Measurements from ENCODE around the gene IQCE. TPM values are rescaled to one million over a fixed set of nuclear protein-coding genes. Genes with fewer than 3 reads are reported as not detected.

Gene IQCE
- polyA plus RNA-seq = 0.48 and 1.1 TPM in 2 replicates

GRCh38 chr7:2558629-2559282 is at the start of gene IQCE:
Gene IQCE (plus strand): TSS chr7:2558979. CDS start chr7:2559182, 203 bp downstream.

GRCh38 chr7:2519119-2519930 is 39.5 kb upstream of the IQCE start, which contains the start of gene LFNG:
Gene LFNG (plus strand): TSS chr7:2519774. CDS start chr7:2519862, 88 bp downstream.

GRCh38 chr7:2555121-2556052 is 3.4 kb upstream of the IQCE start, which contains the start of gene BRAT1:
Gene BRAT1 (minus strand): TSS chr7:2555524. CDS start chr7:2554431, 1,093 bp downstream.

GRCh38 chr7:2631946-2632732 is 73.4 kb downstream of the IQCE start, which contains the start of gene TTYH3:
Gene TTYH3 (plus strand): TSS chr7:2631986. CDS start chr7:2632156, 170 bp downstream.

Other genes with a start within 250 kb of the IQCE start
- 0.78 and 2.8 TPM in 2 replicates for gene SNX8, start 244.5 kb upstream of the IQCE start, polyA plus RNA-seq
- 18.4 and 25.6 TPM in 2 replicates for gene EIF3B, start 204.2 kb upstream of the IQCE start, polyA plus RNA-seq
- gene CHST12, start 155.4 kb upstream of the IQCE start, polyA plus RNA-seq = 1.3 and 1.6 TPM in 2 replicates
- gene GRIFIN, start 82.6 kb upstream of the IQCE start, polyA plus RNA-seq = not detected in 2 replicates
- gene LFNG, start 39.2 kb upstream of the IQCE start, polyA plus RNA-seq = 0.20 and 0.35 TPM in 2 replicates
- 0.63 and 1.5 TPM in 2 replicates for gene BRAT1, start 3.5 kb upstream of the IQCE start, polyA plus RNA-seq
- gene TTYH3, start 73.0 kb downstream of the IQCE start, polyA plus RNA-seq = 1.0 and 1.7 TPM in 2 replicates
- 0.36 TPM in 1 of 2 replicates, not detected in the other for gene AMZ1, start 129.2 kb downstream of the IQCE start, polyA plus RNA-seq

Measured in Purkinje cell (primary cell).